ENCODE measurements around the gene FBLN1.

DNA sequence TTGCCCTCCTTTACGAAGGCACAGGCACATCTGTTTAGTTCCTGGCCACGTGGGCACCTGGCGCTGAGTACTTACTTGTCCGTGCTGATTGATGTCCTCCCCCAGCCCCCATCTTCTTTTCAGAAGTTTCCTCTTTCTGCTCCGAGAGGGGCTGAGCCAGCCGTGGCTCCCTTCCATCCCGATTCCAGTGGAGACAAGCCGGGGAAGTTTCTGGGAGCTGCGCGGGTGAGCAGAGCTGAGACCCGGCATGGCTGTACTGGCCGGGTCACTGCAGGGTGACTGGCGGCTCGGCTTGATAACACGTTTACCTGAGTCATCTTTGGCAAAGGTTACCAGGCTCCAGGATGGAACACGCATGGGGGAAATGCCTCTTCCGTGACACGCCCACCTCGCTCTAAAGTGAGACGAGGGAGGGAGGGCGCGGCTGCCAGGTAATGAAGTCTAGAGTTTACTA is 123.5 kb downstream of the FBLN1 start:
- TF ChIP-seq, protein P1, sequence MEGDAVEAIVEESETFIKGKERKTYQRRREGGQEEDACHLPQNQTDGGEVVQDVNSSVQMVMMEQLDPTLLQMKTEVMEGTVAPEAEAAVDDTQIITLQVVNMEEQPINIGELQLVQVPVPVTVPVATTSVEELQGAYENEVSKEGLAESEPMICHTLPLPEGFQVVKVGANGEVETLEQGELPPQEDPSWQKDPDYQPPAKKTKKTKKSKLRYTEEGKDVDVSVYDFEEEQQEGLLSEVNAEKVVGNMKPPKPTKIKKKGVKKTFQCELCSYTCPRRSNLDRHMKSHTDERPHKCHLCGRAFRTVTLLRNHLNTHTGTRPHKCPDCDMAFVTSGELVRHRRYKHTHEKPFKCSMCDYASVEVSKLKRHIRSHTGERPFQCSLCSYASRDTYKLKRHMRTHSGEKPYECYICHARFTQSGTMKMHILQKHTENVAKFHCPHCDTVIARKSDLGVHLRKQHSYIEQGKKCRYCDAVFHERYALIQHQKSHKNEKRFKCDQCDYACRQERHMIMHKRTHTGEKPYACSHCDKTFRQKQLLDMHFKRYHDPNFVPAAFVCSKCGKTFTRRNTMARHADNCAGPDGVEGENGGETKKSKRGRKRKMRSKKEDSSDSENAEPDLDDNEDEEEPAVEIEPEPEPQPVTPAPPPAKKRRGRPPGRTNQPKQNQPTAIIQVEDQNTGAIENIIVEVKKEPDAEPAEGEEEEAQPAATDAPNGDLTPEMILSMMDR (IDR thresholded peaks at IDR 0.05; ENCODE audit: low read depth, low read length): no peak
- no peak for TF ChIP-seq EZH2phosphoT487 (IDR thresholded peaks at IDR 0.05; ENCODE audit: low read depth)
